PFSK-1 (cell line): ENCODE measurements around the gene SYNE3.
A peak's percentile ranks its signal among the peaks of the same experiment; 100 is the strongest.

Source experiments
- FOXP2 ChIP-seq: optimal IDR thresholded peaks from 2 replicates; pipeline ENCODE3; 2011; ENCODE audit warnings: borderline replicate concordance, control low read depth, inconsistent platforms; ENCODE audit not compliant: insufficient read depth; ENCODE audit errors: extremely low read length, extremely low read depth
- POLR2AphosphoS5 ChIP-seq: IDR thresholded peaks from 2 replicates; pipeline ENCODE4 v1.6.1; 2012; ENCODE audit warnings: low read depth, mild to moderate bottlenecking, control low read depth, low read length, moderate library complexity
- SIN3A ChIP-seq: IDR thresholded peaks from 2 replicates; pipeline ENCODE4 v1.6.1; 2012; ENCODE audit warnings: mild to moderate bottlenecking, low read length, moderate library complexity, borderline replicate concordance; ENCODE audit not compliant: insufficient read depth
- TAF1 ChIP-seq: IDR thresholded peaks from 2 replicates; pipeline ENCODE4 v1.6.1; 2012; ENCODE audit warnings: low read length, control low read depth, borderline replicate concordance; ENCODE audit not compliant: insufficient read depth
- TF ChIP-seq, protein P1 (sequence below), 2 experiments: IDR thresholded peaks; 2 replicates each; pipeline versions ENCODE4 v1.6.1 to v1.8.0; 2011 to 2012; ENCODE audit warnings: low read depth in 2 of 2, low read length in 2 of 2, control low read depth in 1 of 2, inconsistent platforms in 1 of 2, mild to moderate bottlenecking in 1 of 2, moderate library complexity in 1 of 2; ENCODE audit not compliant: insufficient read depth in 1 of 2

SYNE3 gene

DNA sequence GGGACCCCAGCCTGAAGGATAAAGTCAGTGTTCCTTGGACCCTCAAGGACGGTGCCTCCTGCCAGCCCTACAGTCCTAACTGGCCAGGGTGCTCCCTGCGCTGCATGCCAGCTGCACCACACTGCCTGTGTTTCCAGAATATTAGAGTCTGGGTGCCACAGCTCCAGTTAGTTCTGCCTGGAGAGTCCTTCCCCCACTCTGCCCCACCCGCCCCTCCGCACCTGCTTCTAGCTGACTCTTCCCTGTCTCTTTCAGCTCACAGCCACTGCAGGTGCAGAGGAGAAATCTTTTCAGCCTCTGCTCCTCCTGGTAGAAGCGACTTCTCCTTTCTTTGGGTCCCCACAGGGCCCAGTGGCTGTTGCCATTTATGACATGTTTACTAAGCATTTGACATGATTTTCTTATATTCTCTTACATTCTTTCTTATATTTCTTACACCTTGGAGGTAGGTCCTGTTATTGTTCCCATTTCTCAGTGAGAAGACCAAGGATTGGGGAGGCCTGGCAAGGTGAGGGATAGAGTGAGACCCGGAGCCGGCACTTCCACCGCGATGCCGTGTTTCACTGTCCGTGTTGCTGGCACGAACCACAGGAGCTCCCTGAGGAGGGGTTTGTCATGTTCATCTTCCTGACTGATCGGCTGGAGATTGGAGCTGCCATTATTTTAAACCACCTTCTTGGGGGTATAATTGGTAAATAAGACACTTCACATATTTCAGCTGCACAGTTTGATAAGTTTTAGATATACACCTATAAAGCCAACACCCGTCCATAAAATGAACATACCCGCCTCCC lies 29.4 kb downstream of the SYNE3 start:
- TF ChIP-seq SIN3A (no peak), TAF1 (no peak), POLR2AphosphoS5 (no peak), FOXP2 (no peak)
- TF ChIP-seq, protein P1, sequence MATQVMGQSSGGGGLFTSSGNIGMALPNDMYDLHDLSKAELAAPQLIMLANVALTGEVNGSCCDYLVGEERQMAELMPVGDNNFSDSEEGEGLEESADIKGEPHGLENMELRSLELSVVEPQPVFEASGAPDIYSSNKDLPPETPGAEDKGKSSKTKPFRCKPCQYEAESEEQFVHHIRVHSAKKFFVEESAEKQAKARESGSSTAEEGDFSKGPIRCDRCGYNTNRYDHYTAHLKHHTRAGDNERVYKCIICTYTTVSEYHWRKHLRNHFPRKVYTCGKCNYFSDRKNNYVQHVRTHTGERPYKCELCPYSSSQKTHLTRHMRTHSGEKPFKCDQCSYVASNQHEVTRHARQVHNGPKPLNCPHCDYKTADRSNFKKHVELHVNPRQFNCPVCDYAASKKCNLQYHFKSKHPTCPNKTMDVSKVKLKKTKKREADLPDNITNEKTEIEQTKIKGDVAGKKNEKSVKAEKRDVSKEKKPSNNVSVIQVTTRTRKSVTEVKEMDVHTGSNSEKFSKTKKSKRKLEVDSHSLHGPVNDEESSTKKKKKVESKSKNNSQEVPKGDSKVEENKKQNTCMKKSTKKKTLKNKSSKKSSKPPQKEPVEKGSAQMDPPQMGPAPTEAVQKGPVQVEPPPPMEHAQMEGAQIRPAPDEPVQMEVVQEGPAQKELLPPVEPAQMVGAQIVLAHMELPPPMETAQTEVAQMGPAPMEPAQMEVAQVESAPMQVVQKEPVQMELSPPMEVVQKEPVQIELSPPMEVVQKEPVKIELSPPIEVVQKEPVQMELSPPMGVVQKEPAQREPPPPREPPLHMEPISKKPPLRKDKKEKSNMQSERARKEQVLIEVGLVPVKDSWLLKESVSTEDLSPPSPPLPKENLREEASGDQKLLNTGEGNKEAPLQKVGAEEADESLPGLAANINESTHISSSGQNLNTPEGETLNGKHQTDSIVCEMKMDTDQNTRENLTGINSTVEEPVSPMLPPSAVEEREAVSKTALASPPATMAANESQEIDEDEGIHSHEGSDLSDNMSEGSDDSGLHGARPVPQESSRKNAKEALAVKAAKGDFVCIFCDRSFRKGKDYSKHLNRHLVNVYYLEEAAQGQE (IDR thresholded peaks at IDR 0.05; ENCODE audit: insufficient read depth in 1 of 2, low read depth in 2 of 2, low read length in 2 of 2), result no peak

DNA sequence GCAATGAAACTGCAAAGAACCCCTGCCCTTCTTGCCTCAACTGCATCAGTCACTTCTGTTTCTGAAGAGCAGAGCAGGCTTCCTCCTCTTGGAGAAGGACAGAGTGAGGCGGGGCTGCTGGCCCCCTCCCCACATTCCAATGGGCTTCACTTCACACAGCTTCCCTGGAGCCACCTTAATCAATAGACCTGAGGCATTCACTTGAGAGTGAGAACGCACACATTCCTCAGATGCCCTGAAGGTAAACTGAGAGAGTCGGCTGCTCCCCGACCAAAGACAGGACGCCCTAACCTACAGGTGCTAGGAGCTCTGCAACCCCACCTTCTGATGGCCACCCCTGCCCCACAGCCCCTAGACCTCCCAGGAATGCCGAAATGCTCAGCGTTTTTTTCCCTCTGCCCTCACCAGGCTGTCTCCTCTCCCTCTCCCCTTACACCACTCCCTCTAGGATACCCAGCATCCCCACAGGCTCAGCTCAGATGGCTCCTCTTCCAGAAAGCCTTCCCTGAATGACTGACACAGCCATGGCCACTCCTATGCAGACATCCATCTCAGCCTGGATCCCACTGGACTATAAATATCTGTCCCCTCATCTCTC lies 31.1 kb downstream of the SYNE3 start:
- TF ChIP-seq SIN3A, result no peak
- no peak for TF ChIP-seq POLR2AphosphoS5
- TF ChIP-seq FOXP2, result no peak
- TF ChIP-seq, protein P1 (IDR thresholded peaks at IDR 0.05; ENCODE audit: insufficient read depth in 1 of 2, low read depth in 2 of 2, low read length in 2 of 2), result no peak
- TF ChIP-seq TAF1, result no peak

DNA sequence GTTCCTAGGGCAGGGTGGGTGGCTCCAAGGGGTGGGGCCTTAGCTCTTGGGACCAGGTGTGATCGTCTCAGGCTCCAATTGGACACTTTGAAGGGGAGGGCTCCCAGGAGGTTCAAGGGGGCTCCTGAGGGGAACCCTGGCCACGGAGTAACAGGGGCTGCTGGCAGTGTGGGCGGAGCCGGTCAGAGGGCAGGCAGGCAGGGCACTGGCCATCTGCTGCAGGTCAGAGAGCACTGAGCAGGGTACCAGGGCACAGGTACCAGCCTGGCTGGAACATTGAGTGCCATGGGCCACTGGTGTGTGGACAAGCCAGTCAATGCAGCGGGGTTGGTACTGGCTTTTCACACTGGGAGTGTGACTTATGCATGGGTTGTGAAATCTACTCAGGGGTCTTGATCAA lies 32.2 kb downstream of the SYNE3 start:
- no peak for TF ChIP-seq SIN3A
- no peak for TF ChIP-seq POLR2AphosphoS5
- TF ChIP-seq TAF1, result no peak
- no peak for TF ChIP-seq FOXP2
- TF ChIP-seq, protein P1 (IDR thresholded peaks at IDR 0.05; ENCODE audit: insufficient read depth in 1 of 2, low read depth in 2 of 2, low read length in 2 of 2), result no peak

DNA sequence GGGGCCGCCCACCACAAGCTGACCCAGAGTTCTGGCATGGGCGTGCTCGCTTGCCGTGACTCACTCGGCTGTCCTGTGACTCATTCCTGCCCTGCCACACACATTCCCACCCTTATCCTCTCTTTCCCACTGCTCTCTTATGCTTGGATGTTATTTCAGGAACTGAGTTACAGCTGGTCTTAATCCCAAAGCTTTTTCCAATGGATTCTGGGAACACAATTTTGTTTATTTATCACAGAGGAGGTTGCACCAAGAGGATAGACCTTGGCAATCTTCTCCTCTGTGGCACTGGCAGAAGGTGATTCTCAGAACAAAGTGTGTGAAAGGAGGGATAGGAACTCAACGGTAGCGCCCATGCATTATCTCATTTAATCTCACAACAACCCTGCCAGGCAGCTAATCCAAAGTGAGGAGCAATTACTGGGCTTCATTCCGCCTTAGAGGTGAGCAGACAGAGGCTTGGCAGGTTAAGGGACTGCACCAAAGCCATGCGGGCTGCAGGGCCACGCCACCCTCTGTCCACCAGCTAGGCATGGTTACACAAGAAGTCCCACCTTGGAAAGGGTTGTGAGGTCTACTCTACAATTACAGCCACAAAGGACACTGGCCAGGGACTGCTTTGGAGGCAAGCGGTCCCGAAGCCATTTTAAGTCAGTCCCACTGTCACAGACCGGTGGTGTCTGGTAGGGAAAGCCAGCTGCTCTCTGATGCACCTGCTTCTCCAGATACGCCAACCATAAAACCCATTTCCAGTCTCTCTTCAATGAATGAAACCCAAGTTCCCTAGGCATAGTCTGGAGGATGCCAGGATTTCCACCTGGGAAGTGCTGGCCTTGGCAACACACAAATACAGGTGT lies 32.9 kb downstream of the SYNE3 start:
- TF ChIP-seq SIN3A (no peak), POLR2AphosphoS5 (no peak), FOXP2 (peak; percentile 78), TAF1 (no peak)
- TF ChIP-seq, protein P1 (IDR thresholded peaks at IDR 0.05; ENCODE audit: insufficient read depth in 1 of 2, low read depth in 2 of 2, low read length in 2 of 2), result no peak
